ENCODE data around the gene COL16A1.

The COL16A1 gene

GRCh38 chr1:31673433-31673832 lies 30.4 kb downstream of the COL16A1 start:
- intact Hi-C loops (cut with DNase I) = no loop called here
- DNase-seq = no peak

- intact Hi-C loops (cut with DNase I) = no loop called here
- DNase-seq = no peak
Measured at GRCh38 chr1:31672986-31673385, 30.8 kb downstream of the COL16A1 start.

GRCh38 chr1:31671561-31672201 lies 32.1 kb downstream of the COL16A1 start:
- no peak for DNase-seq
- intact Hi-C loops (cut with DNase I) = no loop called here

- intact Hi-C loops (cut with DNase I) = no loop called here
Measured at GRCh38 chr1:31671147-31671546, 32.7 kb downstream of the COL16A1 start.

GRCh38 chr1:31670593-31670964 lies 33.2 kb downstream of the COL16A1 start:
- intact Hi-C loops (cut with DNase I) = no loop called here
- no peak for DNase-seq

More at GRCh38 chr1:31671147-31671546, 32.7 kb downstream of the COL16A1 start:
- no peak for DNase-seq

- peak; percentile 53 to 89 (median 72) for DNase-seq
- intact Hi-C loops (cut with DNase I) = loop anchor here (10.0 kb wide), 1 partner anchor 295 kb away; no protein-coding TSS in a partner anchor
Measured at GRCh38 chr1:31669786-31670592, 33.8 kb downstream of the COL16A1 start.

GRCh38 chr1:31669433-31669785 lies 34.4 kb downstream of the COL16A1 start:
- intact Hi-C loops (cut with DNase I) = loop anchor here (10.0 kb wide), 1 partner anchor 295 kb away; no protein-coding TSS in a partner anchor

GRCh38 chr1:31668303-31668883 lies 35.4 kb downstream of the COL16A1 start:
- DNase-seq = no peak
- intact Hi-C loops (cut with DNase I) = loop anchor here (10.0 kb wide), 1 partner anchor 296 kb away; no protein-coding TSS in a partner anchor

More at GRCh38 chr1:31669433-31669785, 34.4 kb downstream of the COL16A1 start:
- DNase-seq = no peak

GRCh38 chr1:31667065-31667785 lies 36.6 kb downstream of the COL16A1 start:
- no peak for DNase-seq
- intact Hi-C loops (cut with DNase I) = loop anchor here (10.0 kb wide), 1 partner anchor 298 kb away; no protein-coding TSS in a partner anchor

GRCh38 chr1:31666263-31666963 lies 37.4 kb downstream of the COL16A1 start:
- DNase-seq = peak in 41 of 42 donors; percentile 31 to 90 (median 67)

GRCh38 chr1:31665234-31665878 lies 38.5 kb downstream of the COL16A1 start:
- intact Hi-C loops (cut with DNase I) = loop anchor here (2.0 to 10.0 kb wide), 2 partner anchors 39 to 299 kb away; partner anchors contain the start of gene COL16A1
- DNase-seq = no peak

More at GRCh38 chr1:31666263-31666963, 37.4 kb downstream of the COL16A1 start:
- intact Hi-C loops (cut with DNase I) = loop anchor here (10.0 kb wide), 1 partner anchor 298 kb away; no protein-coding TSS in a partner anchor

- no peak for DNase-seq
- intact Hi-C loops (cut with DNase I) = loop anchor here (2.0 to 10.0 kb wide), 3 partner anchors 40 to 300 kb away; partner anchors contain the start of gene COL16A1
Measured at GRCh38 chr1:31664528-31664927, 39.3 kb downstream of the COL16A1 start.

- intact Hi-C loops (cut with DNase I) = loop anchor here (2.0 to 10.0 kb wide), 3 partner anchors 41 to 301 kb away; partner anchors contain the start of gene COL16A1
- DNase-seq = peak in 41 of 42 donors; percentile 45 to 91 (median 73)
Measured at GRCh38 chr1:31663622-31664452, 40.0 kb downstream of the COL16A1 start.

- no peak for DNase-seq
- intact Hi-C loops (cut with DNase I) = loop anchor here (5.0 to 10.0 kb wide), 2 partner anchors 125 to 302 kb away; no protein-coding TSS in a partner anchor
Measured at GRCh38 chr1:31662463-31662862, 41.4 kb downstream of the COL16A1 start.

GRCh38 chr1:31661856-31662255 lies 42.0 kb downstream of the COL16A1 start:
- intact Hi-C loops (cut with DNase I) = loop anchor here (5.0 to 10.0 kb wide), 2 partner anchors 125 to 303 kb away; no protein-coding TSS in a partner anchor

GRCh38 chr1:31660871-31661455 lies 42.9 kb downstream of the COL16A1 start:
- intact Hi-C loops (cut with DNase I) = loop anchor here (5.0 to 10.0 kb wide), 2 partner anchors 126 to 304 kb away; no protein-coding TSS in a partner anchor
- DNase-seq = no peak

More at GRCh38 chr1:31661856-31662255, 42.0 kb downstream of the COL16A1 start:
- no peak for DNase-seq
